Tibial nerve (tissue), 4 donors: Measurements from ENCODE around the gene SEC11A. TPM values are rescaled to one million over a fixed set of nuclear protein-coding genes. Genes with fewer than 3 reads are reported as not detected.

ENCODE experiments used
- DNase-seq, 2 donors: peaks; one replicate each; pipeline ENCODE4 v3.0.0-alpha.2; 2019; ENCODE audit warnings: low spot score in 2 of 2
- H3K27ac ChIP-seq, 4 donors: fragments of 200-600 bp; sonication (generic) in 3 of 4; one replicate each; pipeline ENCODE4 v1.5.1; 2017 to 2019; ENCODE audit warnings: mild to moderate bottlenecking in 1 of 4
- H3K27me3 ChIP-seq, 2 donors: fragments of 200-600 bp; sonication (generic) in 1 of 2; one replicate each; pipeline versions ENCODE4 v1.5.1 to v1.6.0; 2017 to 2019
- H3K36me3 ChIP-seq, 3 donors: fragments of 200-600 bp; sonication (generic); one replicate each; pipeline ENCODE4 v1.5.1; 2018 to 2019
- H3K4me1 ChIP-seq, 4 donors: fragments of 200-600 bp; sonication (generic) in 3 of 4; one replicate each; pipeline ENCODE4 v1.5.1; 2017 to 2019
- H3K4me3 ChIP-seq, 4 donors: fragments of 200-600 bp; sonication (generic) in 3 of 4; one replicate each; pipeline ENCODE4 v1.5.1; 2017 to 2019; ENCODE audit warnings: mild to moderate bottlenecking in 1 of 4, moderate library complexity in 1 of 4
- H3K9me3 ChIP-seq, 4 donors: fragments of 200-600 bp; sonication (generic) in 3 of 4; one replicate each; pipeline ENCODE4 v1.5.1; 2017 to 2019
- EP300 ChIP-seq, 2 donors: sonication (generic); formaldehyde crosslinking; IDR thresholded peaks; one replicate each; pipeline ENCODE4 v1.6.1; 2017; ENCODE audit warnings: antibody characterized with exemption in 2 of 2, mild to moderate bottlenecking in 1 of 2
- POLR2A ChIP-seq, 2 donors: fragments of 450-650 bp; IDR thresholded peaks; one replicate each; pipeline ENCODE4 v1.6.1; 2017; ENCODE audit warnings: antibody characterized with exemption in 2 of 2, mild to moderate bottlenecking in 2 of 2, moderate library complexity in 2 of 2
- WGBS, 2 donors: methylation state at CpG; one replicate each; pipeline ENCODE4 v1.1.5; 2018; 5-methylcytosine and 5-hydroxymethylcytosine counted together
- total RNA-seq, 4 donors: library from RNA; depleted of rRNA; stranded (reverse); fragments of >200 nt; gene quantifications; one replicate each; pipeline ENCODE4 v1.1.0, GENCODE V29; 2016
- TF ChIP-seq, protein P1 (sequence below), 5 experiments: fragments of 200-600 bp in 3 of 5; fragments of 450-650 bp in 2 of 5; sonication (generic) in 3 of 5; IDR thresholded peaks; one replicate each; pipeline ENCODE4 v1.5.1; 2016 to 2019; ENCODE audit warnings: antibody characterized with exemption in 5 of 5, mild to moderate bottlenecking in 3 of 5, moderate library complexity in 2 of 5

Gene SEC11A
- total RNA-seq, 4 donors from 2014 or later, result 88.2 to 132 (median 119) TPM

DNA sequence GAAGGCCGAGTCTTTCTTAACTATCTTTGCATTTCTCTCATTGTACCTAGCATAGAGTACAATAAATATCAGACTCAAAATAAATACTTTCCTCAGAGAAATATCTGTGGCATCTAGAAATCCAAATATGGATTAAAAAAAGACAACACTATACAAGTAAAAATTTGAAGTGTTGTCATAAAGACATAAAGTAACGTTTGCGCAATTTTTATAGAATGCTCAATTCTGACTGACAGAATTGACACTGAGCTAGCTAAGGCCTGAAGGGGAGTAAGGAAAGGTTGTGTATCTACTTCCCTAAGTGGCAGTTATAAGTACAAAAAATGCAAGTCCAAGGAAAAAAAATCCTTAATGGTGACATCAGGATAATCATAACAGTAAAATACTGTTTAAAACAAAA, 1.1 kb downstream of the SEC11A start:
- Histone ChIP-seq H3K9me3 (no peaks in the 10 kb centered on the region), H3K27ac (peak overlapping the region in 2 of 4 donors; percentile 92 to 96), H3K27me3 (no peaks in the 10 kb centered on the region), H3K4me3 (peak overlapping the region; percentile 71 to 87 (median 80)), H3K36me3 (peaks cover 0 to 17% (median 0%) of the 10 kb centered on the region in 3 donors), H3K4me1 (peaks cover 0 to 32% (median 10%) of the 10 kb centered on the region in 4 donors)
- DNase-seq, result no peak
- 51 to 55% methylated on average over 3 of the region's 3 CpGs for WGBS, 2 donors
- no peak for TF ChIP-seq POLR2A (IDR thresholded peaks at IDR 0.05)
- TF ChIP-seq, protein P1, sequence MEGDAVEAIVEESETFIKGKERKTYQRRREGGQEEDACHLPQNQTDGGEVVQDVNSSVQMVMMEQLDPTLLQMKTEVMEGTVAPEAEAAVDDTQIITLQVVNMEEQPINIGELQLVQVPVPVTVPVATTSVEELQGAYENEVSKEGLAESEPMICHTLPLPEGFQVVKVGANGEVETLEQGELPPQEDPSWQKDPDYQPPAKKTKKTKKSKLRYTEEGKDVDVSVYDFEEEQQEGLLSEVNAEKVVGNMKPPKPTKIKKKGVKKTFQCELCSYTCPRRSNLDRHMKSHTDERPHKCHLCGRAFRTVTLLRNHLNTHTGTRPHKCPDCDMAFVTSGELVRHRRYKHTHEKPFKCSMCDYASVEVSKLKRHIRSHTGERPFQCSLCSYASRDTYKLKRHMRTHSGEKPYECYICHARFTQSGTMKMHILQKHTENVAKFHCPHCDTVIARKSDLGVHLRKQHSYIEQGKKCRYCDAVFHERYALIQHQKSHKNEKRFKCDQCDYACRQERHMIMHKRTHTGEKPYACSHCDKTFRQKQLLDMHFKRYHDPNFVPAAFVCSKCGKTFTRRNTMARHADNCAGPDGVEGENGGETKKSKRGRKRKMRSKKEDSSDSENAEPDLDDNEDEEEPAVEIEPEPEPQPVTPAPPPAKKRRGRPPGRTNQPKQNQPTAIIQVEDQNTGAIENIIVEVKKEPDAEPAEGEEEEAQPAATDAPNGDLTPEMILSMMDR (IDR thresholded peaks at IDR 0.05), result no peak
- no peak for TF ChIP-seq EP300 (IDR thresholded peaks at IDR 0.05)

DNA sequence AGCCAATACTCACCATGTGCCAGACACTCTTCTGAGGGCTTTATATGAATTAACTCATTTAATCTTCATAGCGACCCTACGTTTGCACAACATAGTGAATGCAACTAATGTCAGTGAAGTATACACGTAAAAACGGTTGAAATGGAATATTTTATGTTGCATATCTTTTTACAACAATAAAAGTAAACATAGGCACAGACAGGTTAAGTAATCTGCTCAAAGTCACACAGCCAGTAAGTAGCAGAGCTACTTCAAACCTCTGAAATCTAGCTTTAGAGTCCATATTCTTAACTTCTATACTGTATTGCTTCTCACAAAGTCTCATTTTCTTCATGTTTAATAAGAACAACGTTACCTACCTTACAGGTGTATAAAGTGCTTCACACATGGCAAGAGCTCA, 1.6 kb downstream of the SEC11A start:
- WGBS, 2 donors, result 83 to 85% methylated on average over 5 of the region's 5 CpGs
- Histone ChIP-seq H3K27me3 (no peaks in the 10 kb centered on the region), H3K27ac (no peak overlapping the region), H3K4me3 (no peak overlapping the region), H3K36me3 (peaks cover 0 to 22% (median 0%) of the 10 kb centered on the region in 3 donors), H3K4me1 (peaks cover 0 to 32% (median 10%) of the 10 kb centered on the region in 4 donors), H3K9me3 (no peaks in the 10 kb centered on the region)
- TF ChIP-seq, protein P1 (IDR thresholded peaks at IDR 0.05), result no peak
- TF ChIP-seq EP300 (IDR thresholded peaks at IDR 0.05), result no peak
- TF ChIP-seq POLR2A (IDR thresholded peaks at IDR 0.05), result no peak
- DNase-seq, result no peak

DNA sequence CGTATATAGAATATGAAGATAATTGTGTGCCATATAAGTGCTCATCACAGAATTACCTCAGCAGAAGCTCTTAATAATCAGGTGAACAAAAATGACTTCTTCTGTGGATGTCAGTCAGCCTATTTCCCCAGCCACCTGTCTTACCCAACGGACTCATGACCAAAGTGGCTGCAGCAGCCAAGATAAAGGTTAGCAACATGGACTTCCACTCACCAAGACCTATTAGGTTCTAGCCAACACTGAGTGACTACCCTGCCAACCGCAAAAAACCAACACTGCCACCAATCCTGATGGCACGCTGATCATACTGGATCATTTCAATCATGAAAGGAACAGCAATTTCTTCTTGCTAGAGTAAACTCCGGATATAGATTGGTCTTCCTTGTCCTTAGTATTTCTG, 12.1 kb downstream of the SEC11A start:
- H3K27me3 ChIP-seq, result no peaks in the 10 kb centered on the region
- peaks cover 0 to 34% (median 6%) of the 10 kb centered on the region in 4 donors for H3K4me1 ChIP-seq
- DNase-seq, result no peak
- H3K27ac ChIP-seq, result peak overlapping the region in 1 of 4 donors; percentile 50
- 93 to 96% methylated on average over 5 of the region's 5 CpGs for WGBS, 2 donors
- no peak overlapping the region for H3K4me3 ChIP-seq
- no peaks in the 10 kb centered on the region for H3K9me3 ChIP-seq
- TF ChIP-seq POLR2A (IDR thresholded peaks at IDR 0.05) (no peak), EP300 (IDR thresholded peaks at IDR 0.05) (no peak)
- TF ChIP-seq, protein P1 (IDR thresholded peaks at IDR 0.05), result no peak
- peaks cover 0 to under 1% (median 0%) of the 10 kb centered on the region in 3 donors for H3K36me3 ChIP-seq

DNA sequence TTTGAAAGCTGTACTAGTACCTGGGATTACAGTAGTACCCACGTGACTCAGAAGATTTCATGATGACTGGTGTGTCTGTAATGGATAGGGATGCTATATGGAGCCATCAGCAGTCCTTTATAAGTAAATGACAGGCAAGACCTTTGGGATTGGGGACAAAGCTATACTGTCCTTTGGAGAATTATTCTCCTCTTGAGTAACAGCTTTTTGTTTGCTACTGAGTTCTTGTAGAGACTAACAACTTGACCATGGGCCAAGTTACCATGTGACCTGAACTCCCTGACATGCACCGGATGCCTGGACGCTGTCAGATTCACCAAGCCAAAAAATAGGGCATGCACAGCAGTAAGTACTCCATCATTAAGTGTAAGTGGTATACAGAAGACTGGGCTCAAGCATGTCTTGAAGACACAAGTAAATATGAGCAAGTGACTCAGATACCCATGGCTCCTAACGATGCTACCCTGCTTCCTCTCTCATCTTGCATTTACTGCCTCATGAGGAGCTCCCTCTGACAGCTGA, 12.9 kb downstream of the SEC11A start:
- H3K4me3 ChIP-seq, result no peak overlapping the region
- H3K9me3 ChIP-seq, result no peaks in the 10 kb centered on the region
- TF ChIP-seq EP300 (IDR thresholded peaks at IDR 0.05), result peak in 1 of 2 donors; percentile 9
- TF ChIP-seq, protein P1 (IDR thresholded peaks at IDR 0.05), result no peak
- H3K36me3 ChIP-seq, result no peaks in the 10 kb centered on the region
- H3K27ac ChIP-seq, result peak overlapping the region in 3 of 4 donors; percentile 2 to 57 (median 50)
- H3K27me3 ChIP-seq, result no peaks in the 10 kb centered on the region
- 19 to 20% methylated on average over 4 of the region's 4 CpGs for WGBS, 2 donors
- DNase-seq, result peak in 1 of 2 donors; percentile 65
- peaks cover 0 to 38% (median 6%) of the 10 kb centered on the region in 4 donors for H3K4me1 ChIP-seq

DNA sequence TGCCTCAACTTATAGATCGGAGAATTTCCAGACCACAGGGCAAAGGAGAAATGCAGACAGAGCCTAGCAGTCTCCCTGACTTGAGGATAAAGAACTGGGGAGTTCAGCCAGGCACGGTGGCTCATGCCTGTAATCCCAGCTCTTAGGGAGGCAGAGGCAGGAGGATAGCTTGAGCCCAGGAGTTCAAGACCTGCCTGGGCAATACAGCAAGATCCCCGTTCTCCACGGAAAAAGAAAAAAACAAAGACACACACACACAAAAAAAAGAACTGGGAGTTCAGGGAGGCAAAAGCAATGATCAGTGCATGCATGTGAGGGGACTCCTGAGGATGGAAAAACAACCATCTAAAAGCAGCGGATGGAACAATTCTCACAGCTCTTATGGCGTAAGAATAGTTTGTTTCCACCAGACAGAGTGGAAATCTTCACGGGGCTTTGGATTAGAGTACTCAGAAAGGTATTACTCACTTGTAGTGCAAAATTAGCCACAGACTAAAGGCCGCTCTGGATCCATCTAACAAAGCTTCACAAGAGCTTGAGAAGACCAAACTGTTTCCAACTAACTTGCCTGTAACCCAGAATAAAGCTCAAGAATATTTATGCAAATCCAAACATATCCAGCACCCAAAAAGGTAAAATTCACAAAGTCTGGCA, 16.3 kb downstream of the SEC11A start:
- TF ChIP-seq POLR2A (IDR thresholded peaks at IDR 0.05), result no peak
- no peak for TF ChIP-seq EP300 (IDR thresholded peaks at IDR 0.05)
- TF ChIP-seq, protein P1 (IDR thresholded peaks at IDR 0.05), result no peak
- no peaks in the 10 kb centered on the region for H3K27me3 ChIP-seq
- 88 to 90% methylated on average over 8 of the region's 8 CpGs for WGBS, 2 donors
- H3K9me3 ChIP-seq, result no peaks in the 10 kb centered on the region
- H3K4me1 ChIP-seq, result peaks cover 0 to 37% (median 6%) of the 10 kb centered on the region in 4 donors
- H3K36me3 ChIP-seq, result no peaks in the 10 kb centered on the region
- no peak overlapping the region for H3K27ac ChIP-seq
- no peak overlapping the region for H3K4me3 ChIP-seq
- no peak for DNase-seq
